Activated CD8-positive, alpha-beta memory T cell treated with anti-CD3 and anti-CD28 coated beads, Interleukin-2, amount 50 U/mL, for 1 hour (primary cell): ENCODE measurements around the gene CCN2.

Source experiments
- DNase-seq: peaks from one replicate; pipeline ENCODE4 v3.0.0-alpha.2; 2020; ENCODE audit errors: extremely low read depth

Gene CCN2

DNA sequence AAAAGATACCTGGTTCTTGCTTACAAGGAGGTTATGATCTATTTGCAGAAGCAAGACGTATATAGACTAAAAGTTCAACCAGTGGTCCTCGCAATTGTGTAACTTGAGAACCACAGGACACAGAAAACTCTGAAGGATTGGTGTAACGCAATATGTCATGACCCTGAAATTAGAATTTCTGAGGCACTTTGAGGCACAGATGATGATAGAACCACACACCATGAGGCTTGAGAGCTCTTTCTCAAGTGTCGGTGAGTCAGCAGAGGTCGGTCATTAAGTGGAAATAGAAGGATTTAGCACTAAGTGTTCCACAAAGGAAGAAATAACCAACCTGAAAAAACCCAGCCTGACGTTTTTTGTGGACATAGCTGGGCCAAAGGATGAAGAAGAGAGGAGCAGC lies 15.3 kb upstream of the CCN2 start:
- no peak for DNase-seq

DNA sequence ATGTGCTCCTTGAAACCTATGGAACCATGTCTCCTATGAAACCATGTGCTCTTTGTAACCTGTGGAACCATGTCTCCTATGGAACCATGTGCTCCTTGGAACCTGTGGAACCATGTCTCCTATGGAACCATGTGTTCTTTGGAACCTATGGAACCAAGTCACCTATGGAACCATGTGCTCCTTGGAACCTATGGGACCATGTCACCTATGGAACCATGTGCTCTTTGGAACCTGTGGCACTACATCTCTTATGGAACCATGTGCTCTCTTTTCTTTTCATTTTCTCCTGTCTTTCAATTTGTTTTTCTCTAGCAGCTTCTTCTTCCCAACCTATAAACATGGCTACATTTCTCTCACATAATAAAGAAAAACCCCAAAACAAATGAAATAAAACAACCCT lies 11.9 kb upstream of the CCN2 start:
- DNase-seq = no peak

DNA sequence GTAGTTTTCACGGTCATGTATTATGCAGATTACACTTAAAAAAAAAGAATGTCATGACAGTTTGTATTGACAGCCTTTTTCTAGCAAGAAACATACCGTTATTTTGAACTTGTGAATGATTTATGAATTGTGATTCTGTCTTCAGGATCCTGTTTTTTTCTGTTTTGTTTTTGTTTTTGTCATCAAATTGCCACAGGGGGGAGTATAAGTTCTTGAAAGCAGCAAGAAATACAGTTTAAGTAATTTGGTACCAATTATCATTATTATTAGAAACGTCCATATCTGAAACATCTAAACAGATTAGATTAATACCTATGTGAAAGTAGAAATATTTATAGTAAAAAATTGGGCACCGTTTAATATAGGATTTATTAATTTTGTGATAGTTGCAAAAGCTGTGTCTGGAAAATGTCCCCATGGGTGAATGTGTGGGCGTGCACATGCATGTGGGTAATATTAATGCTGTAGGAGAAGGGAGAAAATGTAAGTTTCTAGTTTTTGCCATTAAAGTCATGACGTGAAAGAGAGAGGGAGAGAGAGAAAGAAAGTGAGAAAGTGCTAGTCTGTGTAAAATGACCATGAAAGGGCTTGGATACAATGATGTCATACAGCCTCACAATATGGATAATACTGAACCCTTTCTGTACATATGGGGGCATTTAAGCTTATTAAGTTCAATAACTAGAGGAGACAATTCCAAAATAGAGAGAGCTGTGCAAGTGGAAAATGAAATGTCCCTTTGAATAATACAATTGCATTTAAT lies 9.4 kb upstream of the CCN2 start:
- DNase-seq = no peak

DNA sequence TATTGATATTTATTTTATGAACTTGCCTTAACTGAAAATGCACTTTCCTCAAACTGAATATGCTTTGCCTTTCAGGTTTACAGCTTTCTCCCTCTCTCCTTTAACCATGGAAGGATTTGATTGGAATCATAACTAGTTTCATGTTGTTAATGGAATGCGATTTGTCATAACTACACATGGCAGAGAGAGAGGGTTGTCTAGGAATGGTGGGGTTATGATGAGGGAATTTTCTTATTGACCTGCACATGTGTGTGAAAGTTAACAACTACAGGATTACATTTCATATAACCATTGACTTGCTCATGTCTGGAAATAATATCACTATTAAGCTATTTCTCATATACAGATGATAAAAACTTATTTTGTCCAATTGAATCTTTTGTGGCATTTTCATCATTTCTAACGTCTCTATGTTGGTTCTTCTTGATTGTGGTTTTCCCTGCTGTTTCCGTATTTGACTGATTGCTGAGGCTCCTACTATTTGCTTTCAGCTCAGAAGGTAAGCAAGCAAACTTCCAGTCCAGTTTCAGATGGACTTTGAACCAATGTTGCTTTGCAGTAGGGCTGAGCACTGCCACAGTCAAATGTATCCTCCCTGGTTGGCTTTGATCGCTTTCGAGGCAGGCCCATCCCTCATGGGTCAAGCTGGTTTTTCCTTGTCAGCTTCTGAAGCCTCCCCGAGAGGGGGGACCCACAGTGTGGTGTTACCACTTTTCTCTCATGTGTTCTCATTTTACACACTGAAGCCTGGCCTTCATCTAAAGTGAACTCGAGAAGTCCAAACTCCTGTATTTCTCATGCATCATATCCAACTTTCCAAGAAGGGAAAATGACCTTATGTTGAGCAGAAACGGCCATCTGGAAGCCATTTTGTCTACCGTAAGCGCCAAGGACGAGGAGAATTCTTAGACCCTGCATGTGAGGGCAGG lies 7.6 kb upstream of the CCN2 start:
- DNase-seq = no peak

DNA sequence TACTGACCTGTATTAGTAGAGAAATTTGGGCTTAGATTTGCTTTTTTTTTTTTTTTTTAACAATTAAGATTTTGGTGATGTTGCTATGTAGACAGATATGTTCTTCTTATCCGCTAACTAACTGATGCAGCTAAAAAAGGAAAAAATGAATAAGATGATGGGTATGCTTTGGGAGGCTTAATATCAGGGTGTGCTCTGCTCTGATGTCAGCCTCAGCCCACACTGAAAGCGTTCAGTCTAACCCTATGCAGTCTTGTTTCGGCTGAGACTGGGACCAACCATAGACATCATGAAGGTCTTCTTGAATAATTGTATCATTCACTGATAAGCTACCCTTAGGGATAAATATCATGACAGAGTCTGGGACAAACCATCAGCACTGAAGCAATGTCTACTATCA lies 6.9 kb upstream of the CCN2 start:
- no peak for DNase-seq

DNA sequence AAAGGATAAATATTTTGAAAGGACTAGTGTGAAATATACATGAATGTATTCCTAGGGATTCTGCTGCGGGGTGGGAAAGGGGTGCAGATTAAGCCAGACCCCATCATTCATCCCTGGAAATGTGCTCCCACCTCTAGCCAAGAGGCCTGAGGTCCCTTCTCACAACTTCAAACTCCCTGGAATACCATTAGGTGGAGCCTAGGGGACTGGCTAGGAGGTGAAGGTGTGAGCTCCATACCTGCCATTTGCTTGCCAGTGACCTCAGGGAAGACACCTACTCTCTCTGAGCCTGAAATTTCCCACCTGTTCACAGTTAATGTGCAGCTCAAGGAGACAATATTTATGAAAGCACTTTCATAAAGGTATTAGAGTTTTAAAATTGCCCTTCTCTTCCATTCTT lies 4.7 kb upstream of the CCN2 start:
- DNase-seq = no peak

DNA sequence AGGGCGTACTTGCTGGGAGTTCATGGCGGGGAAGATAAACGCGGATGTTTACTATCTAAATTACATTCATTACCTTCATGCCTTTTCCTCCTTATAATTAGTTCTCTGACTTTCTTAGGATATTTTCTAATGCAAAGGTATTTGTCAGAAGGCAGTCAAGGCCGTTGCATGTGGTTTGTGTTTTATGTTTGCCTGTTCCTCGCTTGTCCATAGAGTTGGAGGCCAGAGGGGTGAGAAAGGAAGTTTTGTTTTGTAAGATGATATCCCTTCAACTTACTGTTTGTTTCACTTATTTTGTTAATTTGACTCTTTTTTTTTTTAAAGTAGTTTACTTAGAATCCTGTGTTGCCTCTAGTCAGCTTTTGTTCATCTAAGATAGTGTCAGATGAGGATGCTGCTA lies 4.0 kb upstream of the CCN2 start:
- no peak for DNase-seq

DNA sequence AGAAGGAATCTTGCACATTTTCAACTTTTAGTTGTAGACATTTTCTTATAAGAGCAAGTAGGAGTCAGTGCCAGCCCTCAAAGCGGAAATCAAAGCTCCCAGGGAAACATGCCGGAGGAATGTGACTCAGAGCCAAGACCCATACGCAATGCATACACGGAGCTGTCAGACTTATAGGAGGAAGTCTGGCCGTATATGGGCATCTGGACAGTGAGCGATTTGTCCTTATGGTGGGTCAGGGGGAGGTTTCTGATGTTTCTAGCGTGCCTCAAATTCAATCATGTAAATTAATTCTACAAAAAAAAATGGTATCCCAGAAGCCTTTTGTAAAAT lies 3.6 kb upstream of the CCN2 start:
- DNase-seq = no peak

DNA sequence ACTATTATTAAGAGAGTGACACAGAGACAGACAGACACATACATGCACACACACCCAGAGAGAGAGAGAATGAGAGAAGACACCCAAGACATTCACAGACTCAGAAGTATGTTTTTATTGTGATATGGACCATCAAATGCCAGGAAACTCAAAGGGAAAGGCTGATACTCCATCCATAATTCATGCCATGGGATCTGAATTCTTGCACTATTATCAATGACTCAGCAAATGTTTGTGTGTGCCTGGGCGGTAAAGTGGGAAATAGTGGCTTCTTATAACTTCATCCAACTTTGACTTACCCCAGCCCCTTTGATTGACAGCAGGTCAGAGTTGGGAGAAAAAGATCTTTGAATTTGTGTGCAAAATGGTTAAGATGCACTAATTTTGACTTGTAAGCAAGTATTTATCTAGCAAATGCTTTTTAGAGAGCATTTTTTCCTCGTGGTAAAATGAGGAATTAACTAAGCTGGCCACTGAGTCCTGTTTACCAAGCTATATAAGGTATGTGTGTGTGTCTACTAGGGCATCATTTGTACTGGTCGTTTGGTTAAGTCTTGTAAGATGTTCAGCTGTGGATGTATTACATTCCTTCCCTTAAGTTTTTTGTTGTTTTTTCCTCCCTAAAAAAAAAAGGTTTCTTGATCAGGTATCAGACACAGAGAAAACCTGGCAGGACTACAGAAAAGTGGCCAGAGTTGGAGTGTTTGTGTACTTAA lies 3.0 kb upstream of the CCN2 start:
- DNase-seq = no peak

DNA sequence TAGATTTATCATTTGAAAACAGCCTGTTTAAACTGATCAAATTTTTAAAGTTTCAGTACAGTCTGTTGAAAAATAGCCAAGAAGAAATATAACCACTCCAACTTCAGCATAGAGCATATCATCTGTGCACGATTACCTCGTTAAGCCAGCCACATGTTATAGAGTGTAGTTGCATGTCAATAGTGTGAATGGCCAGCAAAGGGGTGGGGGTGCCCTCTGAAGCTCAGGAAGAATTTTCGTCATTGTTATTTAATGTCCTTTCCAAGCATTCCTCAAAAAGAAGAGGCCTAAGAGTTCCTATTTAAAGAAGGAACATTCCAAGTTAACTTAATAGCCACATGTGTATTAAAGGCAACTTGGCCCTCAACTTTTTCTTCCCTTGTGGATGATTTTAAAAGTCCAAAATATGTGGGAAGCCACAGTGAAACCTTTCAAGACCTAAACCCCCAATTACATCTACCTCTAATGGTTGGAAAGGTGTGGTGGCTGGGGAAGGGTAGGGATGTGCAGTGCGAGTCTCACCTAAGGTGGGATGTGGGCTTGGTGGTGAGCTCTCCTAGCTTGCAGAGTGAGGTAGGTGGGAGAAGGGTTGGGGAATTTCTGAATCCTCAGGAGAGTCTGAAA lies 1.8 kb upstream of the CCN2 start:
- no peak for DNase-seq

DNA sequence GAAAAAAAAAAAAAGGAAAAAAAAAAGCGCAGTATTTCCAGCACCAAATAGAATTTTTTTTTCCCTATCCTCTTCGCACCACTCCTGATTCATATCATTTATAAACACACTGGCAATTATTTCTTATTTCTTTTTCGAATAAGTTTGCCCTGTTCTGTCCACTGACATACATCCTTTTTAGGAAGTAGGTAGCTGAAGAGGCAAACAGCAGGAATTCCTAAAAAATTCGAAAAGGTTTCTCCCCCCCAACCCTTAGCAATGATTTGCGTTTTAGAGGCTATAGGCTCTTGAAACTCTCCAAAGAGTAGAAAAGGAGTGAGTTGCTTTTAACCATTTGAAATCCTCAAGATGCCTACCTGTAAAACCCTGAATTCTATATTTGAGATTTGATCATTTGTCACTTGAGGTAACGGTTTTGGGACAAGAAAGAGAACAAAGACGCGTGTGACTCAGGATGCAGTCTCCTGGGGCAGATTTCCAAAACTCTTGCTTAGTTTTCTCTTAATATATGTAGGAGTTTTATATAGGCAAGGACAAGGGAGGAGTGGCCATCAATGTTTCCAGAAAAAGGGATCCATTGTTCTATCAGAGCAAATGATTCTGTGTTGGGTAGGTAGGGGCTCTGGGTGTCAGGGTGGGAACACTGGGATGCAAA lies 531 bp upstream of the CCN2 start:
- DNase-seq = no peak

DNA sequence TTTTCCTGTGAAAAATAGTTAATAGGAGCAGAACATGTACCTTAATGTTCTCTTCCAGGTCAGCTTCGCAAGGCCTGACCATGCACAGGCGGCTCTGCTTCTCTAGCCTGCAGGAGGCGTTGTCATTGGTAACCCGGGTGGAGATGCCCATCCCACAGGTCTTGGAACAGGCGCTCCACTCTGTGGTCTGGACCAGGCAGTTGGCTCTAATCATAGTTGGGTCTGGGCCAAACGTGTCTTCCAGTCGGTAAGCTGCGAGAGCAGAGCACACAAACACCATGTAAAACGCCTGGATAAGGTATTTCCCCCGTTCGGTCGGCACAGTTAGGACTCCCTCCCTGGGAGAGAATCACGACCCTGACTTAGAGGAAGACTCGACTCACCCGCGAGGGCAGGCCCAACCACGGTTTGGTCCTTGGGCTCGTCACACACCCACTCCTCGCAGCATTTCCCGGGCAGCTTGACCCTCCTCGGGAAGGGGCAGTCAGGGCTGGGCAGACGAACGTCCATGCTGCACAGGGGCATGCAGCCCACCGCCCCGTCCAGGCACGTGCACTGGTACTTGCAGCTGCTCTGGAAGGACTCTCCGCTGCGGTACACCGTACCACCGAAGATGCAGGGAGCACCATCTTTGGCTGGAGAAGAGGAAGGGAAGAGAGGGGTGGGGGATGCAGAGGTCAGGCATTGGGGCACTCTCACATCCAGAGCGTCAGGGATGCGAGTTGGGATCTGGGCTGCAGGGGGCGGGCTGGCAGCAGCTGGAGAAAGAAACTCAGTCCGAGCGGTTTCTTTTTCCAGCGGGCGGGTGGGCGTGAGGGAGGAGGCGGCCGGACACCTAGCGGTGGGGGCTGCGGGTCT lies 1.0 kb downstream of the CCN2 start:
- DNase-seq = no peak

DNA sequence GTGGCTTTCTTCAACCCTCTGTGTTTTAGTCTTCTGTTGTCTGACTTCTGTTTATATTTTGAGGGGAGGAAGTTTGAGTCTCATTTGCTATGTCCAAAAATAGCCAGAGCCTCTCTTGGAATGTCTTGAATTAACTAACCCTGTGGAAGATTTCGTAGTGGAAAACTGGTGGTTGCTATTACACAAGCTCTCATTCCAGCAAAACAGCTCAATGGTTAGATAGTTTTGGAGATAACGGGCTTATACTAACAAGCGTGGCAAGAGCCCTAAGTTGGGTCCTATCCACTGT lies 1.6 kb downstream of the CCN2 start:
- no peak for DNase-seq

DNA sequence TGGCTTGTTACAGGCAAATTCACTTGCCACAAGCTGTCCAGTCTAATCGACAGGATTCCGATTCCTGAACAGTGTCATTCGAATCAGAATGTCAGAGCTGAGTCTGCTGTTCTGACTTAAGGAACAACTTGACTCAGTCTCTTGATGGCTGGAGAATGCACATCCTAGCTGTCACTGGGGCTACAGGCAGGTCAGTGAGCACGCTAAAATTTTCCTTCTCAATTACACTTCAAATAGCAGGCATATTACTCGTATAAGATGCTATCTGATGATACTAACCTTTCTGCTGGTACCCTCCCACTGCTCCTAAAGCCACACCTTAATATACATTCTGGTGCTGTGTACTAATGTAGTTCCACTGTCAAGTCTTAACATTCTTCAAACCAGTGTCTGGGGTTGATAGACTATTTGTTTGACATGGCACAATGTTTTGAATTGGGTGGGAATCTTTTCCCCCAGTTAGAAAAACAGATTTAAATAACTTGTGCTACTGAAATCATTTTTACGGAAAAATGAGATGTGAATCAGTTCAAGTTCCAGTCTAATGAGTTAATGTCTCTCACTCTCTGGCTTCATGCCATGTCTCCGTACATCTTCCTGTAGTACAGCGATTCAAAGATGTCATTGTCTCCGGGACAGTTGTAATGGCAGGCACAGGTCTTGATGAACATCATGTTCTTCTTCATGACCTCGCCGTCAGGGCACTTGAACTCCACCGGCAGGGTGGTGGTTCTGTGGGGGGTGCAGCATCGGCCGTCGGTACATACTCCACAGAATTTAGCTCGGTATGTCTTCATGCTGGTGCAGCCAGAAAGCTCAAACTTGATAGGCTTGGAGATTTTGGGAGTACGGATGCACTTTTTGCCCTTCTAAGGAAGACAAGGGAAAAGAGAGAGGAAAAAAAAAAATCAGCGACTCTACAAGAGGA lies 2.2 kb downstream of the CCN2 start:
- DNase-seq = no peak

DNA sequence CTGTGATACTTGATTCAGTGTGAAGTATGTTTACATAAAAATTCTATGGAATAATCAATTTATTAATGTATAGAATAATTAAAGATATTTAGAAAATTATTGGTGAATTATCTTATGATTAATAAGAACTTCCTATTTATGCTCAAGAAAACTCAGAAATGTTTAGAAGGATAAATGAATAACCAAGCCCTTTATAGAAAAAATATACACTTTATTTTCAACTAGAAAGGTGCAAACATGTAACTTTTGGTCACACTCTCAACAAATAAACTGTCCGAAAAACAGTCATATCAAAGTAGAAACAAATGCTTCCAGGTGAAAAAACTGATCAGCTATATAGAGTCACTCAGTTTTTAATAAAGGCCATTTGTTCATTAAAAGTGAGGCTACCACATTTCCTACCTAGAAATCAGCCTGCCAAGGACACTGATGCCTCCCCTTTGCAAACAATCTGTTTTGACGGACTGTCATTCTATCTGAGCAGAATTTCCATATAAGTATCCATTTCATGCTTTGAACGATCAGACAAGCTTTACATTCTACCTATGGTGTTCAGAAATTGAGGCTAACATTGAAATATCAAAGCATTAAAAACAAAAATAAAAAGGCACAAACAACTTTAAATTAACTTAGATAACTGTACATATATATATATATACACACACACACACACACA lies 3.0 kb downstream of the CCN2 start:
- no peak for DNase-seq

DNA sequence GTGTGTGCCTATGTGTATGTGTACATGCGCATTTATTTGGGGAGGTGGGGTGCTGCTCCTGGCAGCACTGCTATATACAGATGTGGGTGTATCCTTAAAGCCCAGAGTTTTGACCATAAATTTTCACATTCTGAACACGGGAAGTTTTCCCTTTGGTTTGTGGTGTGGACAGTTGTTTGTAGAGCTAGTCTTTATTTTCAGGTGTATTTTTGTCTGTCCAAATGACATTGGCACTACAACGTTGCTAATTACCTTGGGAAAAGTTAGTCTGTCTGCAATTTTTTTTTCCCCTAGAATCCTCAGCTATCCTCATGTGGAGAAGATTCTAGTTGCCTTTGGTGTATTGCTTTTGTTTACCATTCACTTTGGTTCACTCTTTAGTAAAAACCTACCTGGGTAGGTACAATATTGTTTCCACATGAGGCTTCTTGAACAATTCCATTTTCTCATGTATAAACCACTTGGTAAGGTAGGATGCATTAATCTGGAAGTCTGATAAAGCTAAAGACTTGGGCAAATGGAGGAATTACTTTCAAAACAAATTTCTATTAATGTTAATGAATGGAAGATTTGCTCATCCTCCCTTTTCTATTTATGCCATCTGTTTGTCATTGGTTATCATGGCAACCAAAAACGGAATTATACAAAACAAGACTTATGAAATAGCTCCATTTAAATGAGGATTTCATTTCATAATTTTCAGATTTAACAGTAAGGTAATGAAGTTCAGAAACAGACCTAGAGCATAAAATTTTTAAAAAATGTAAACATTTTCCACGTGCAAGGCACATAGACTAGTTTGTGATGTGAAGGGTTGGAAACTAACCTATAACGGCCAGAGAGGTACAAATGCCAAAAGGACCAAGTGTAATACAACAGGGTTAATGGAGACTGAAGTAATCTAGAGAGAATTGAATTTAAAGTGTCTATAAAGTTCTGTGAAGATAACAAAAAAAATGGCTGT lies 3.9 kb downstream of the CCN2 start:
- DNase-seq = no peak

DNA sequence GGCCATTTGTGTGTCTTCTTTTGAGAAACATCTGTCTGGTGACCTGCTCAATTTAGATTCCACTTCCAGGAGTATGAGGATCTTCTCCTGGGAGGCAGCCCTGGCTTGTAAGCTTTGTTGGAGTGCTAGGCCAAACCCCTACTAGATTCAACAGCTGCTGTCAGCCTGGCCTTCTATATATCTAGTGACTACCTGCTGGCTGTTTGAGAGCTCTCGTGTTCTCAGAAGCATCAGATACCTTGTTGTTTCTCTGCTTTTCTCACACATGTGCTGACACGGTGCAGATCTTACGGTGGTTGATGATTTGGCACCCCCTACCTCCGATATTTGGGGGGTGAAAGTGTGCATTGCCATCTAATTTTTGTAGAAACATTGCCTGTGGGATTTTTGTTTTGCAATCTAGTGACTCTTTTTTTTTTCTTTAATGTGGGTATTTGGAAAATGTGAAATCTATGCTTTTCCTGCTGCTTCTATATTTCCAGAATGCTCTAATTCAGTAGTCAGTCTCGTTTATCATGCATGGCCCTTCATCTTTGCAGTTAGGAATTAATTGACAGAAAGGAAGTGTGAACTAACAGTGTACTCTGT lies 4.7 kb downstream of the CCN2 start:
- no peak for DNase-seq

DNA sequence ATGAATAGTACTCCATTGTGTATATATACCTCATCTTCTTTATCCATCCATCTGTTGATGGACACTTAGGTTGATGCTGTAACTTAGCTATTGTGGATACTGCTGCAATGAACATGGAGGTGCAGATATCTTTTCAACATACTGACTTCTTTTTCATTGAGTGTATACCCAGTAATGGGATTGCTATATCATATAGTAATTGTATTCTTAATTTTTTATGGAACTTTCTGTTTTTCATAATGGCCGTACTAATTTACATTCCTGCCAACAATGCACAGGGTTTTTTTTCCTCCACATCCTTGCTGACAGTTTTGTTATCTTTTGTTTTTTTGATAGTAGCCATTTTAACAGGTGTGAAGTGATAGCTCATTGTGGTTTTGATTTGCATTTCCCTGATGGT lies 5.2 kb downstream of the CCN2 start:
- no peak for DNase-seq
